ELR (cell line): ENCODE data around the gene TSNAXIP1.

Source experiments
- DNase-seq: peaks from one replicate; pipeline ENCODE4 v3.0.0-alpha.2; 2015; ENCODE audit warnings: low read depth

The TSNAXIP1 gene

GRCh38 chr16:67806428-67807147 lies at the start of gene TSNAXIP1, which contains the start of gene RANBP10:
Gene TSNAXIP1, plus strand, starts transcription at chr16:67806889. Its CDS starts 261 bp downstream, at chr16:67807150.
Gene RANBP10, minus strand, starts transcription at chr16:67806560. Its CDS starts 24 bp downstream, at chr16:67806536.
- peak; percentile 100 for DNase-seq

- DNase-seq: no peak
Observed at GRCh38 chr16:67758006-67758405, 48.7 kb upstream of the TSNAXIP1 start.

GRCh38 chr16:67758966-67759365 lies 47.7 kb upstream of the TSNAXIP1 start:
- DNase-seq: no peak

- no peak for DNase-seq
Observed at GRCh38 chr16:67760206-67760955, 46.3 kb upstream of the TSNAXIP1 start.

- DNase-seq: no peak
Observed at GRCh38 chr16:67760956-67761230, 45.8 kb upstream of the TSNAXIP1 start.

- no peak for DNase-seq
Observed at GRCh38 chr16:67761924-67762323, 44.8 kb upstream of the TSNAXIP1 start.

GRCh38 chr16:67762385-67762784 lies 44.3 kb upstream of the TSNAXIP1 start:
- peak; percentile 10 for DNase-seq

- no peak for DNase-seq
Observed at GRCh38 chr16:67763066-67763465, 43.6 kb upstream of the TSNAXIP1 start.

GRCh38 chr16:67764158-67764667 lies 42.5 kb upstream of the TSNAXIP1 start:
- peak; percentile 24 for DNase-seq

GRCh38 chr16:67766291-67766690 lies 40.4 kb upstream of the TSNAXIP1 start:
- no peak for DNase-seq

GRCh38 chr16:67767953-67768352 lies 38.7 kb upstream of the TSNAXIP1 start:
- peak; percentile 85 for DNase-seq

- DNase-seq: no peak
Observed at GRCh38 chr16:67770346-67770991, 36.2 kb upstream of the TSNAXIP1 start.

- DNase-seq: no peak
Observed at GRCh38 chr16:67773099-67773498, 33.6 kb upstream of the TSNAXIP1 start.

- no peak for DNase-seq
Observed at GRCh38 chr16:67773569-67774456, 32.9 kb upstream of the TSNAXIP1 start.

GRCh38 chr16:67774457-67774853 lies 32.2 kb upstream of the TSNAXIP1 start:
- no peak for DNase-seq

GRCh38 chr16:67775273-67775672 lies 31.4 kb upstream of the TSNAXIP1 start:
- no peak for DNase-seq

- no peak for DNase-seq
Observed at GRCh38 chr16:67779256-67780014, 27.3 kb upstream of the TSNAXIP1 start.

GRCh38 chr16:67780847-67781564 lies 25.7 kb upstream of the TSNAXIP1 start:
- DNase-seq: no peak

- DNase-seq: no peak
Observed at GRCh38 chr16:67781565-67781921, 25.1 kb upstream of the TSNAXIP1 start.

GRCh38 chr16:67782567-67783352 lies 23.9 kb upstream of the TSNAXIP1 start:
- no peak for DNase-seq
